ENCODE results near the gene MDH1B.
"Not testable (repeated sequence)": the region's sequence is repeated elsewhere in the genome, so short reads cannot be mapped to it uniquely, and the experiment has no call there.

The MDH1B gene
- total RNA-seq, result 0.15 to 0.54 (median 0.20) reads per million in 4 donors

- DNase-seq, result peak; percentile 58 to 93 (median 72)
Observed at GRCh38 chr2:206765242-206766056, at the start of gene MDH1B, which contains the start of gene FASTKD2. MDH1B (minus strand) TSS chr2:206765328; CDS start chr2:206765271, 57 bp downstream. FASTKD2 (plus strand) TSS chr2:206765606; CDS start chr2:206766694, 1,088 bp downstream.

- no peak for DNase-seq
Observed at GRCh38 chr2:206814498-206814897, 49.4 kb upstream of the MDH1B start.

DNA sequence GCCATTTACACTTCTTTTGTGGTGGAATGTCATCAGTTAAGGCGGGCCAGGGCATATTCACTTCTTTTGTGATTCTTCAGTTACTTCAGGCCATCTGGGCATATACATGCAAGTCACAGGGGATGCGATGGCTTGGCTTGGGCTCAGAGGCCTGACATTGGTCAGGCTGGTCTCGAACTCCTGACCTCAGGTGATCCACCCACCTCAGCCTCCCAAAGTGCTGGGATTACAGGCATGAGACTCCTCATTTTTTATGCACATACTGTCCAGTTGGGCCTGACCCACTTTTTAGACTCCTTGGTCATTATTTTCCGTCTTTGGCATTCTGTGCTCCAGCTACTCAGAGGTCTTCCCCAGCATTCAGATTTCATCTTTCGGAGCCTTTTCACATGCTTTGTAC is 47.3 kb upstream of the MDH1B start:
- not testable (repeated sequence) for DNase-seq

DNA sequence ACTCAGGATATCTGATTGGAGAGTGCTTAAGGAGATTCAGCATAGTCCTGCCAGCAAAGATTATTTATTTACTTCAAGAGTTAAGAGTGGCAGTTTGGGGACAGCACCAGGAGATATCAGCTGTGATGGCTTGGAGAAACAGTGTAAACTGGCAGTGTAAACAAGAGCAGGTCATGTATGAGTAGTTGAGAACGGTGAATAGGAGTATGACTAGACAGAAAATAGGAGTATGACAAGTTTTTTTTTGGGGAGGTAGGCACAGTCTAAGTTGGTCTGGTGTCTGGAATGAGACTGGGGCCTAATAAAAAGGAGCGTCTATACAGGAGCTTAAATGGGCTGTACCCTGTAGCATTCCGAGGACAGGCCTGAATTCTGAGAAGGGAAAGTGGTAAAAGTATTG is 42.5 kb upstream of the MDH1B start:
- DNase-seq, result not testable (repeated sequence)

DNA sequence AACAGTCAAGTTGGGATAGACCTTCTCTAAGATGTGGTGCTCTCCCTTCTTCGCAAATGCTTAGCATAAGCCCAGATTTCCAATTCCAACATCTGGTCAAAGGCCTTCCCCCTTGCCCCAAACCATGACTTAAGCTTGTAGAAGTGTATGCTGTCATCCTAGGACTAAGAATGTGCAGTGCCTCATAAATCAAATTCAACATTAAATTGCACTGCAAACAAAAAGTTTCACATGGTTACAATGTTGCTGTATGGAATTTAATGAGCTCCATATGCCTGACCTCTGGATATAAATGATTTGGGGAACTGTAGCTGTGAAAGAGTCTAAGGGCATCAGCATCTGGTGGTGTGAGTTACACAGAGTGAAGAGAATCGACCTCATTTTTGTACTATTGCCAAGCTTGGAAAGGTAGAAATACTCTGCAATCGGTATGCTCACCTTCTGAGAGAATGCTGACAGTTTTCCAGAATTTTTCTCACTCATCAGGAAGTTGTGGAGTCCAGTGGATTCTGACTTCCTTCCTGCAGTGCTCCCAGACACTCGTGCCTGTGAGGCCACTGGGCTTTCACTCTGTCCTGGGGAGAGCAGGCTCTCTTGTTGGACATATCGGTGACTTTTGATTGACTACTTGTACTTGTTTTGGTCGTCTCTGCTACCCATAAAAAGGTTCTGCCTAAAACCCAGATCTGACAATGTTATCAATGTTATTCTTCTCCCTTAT is 40.9 kb upstream of the MDH1B start:
- DNase-seq, result no peak

DNA sequence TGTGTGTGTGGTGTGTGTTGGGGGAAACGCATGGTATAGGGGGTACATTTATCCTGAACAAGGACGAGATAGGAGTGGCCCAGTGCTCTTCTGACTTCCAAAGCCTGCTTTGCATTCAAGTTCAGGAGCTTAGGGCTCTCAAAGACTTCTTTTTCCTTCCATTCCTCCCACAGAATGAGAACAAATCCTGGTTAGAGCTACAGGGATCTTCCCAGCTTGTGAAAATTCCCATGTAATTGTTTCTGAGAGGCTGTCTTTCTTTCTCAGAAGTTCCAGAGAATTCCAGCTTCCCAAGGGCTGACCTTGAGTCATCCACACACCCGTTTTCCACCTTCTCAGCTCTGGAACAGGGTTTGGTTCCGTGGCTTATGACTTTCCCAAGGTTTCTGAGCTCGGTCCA is 39.2 kb upstream of the MDH1B start:
- no peak for DNase-seq

- no peak for DNase-seq
Observed at GRCh38 chr2:206802654-206803514, 37.8 kb upstream of the MDH1B start.

- no peak for DNase-seq
Observed at GRCh38 chr2:206801418-206802189, 36.5 kb upstream of the MDH1B start.

- DNase-seq, result peak in 3 of 5 donors; percentile 15 to 50 (median 17)
Observed at GRCh38 chr2:206800506-206801417, 35.6 kb upstream of the MDH1B start.

- DNase-seq, result no peak
Observed at GRCh38 chr2:206799083-206799482, 34.0 kb upstream of the MDH1B start.

- no peak for DNase-seq
Observed at GRCh38 chr2:206798000-206798399, 32.9 kb upstream of the MDH1B start.

DNA sequence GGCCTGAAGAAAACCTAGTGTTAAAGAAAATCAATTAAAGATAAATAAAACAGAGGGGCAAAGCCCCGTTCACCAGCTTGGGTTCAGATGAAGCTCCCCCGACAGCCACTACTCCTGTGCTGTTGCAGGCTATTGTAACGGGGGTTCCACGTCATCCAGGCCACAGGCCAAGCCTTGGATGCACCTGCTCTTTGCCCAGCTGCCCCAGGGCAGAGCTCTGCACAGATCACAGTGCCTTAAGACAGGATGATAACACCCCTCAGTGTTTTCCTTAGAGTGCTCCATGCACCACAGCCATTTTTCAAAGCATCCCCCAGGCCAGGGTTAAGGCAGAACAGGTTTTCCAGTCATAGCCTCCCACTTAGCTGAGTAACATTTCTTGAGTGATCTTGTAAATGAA is 32.2 kb upstream of the MDH1B start:
- no peak for DNase-seq

- DNase-seq, result no peak
Observed at GRCh38 chr2:206792645-206793044, 27.5 kb upstream of the MDH1B start.

DNA sequence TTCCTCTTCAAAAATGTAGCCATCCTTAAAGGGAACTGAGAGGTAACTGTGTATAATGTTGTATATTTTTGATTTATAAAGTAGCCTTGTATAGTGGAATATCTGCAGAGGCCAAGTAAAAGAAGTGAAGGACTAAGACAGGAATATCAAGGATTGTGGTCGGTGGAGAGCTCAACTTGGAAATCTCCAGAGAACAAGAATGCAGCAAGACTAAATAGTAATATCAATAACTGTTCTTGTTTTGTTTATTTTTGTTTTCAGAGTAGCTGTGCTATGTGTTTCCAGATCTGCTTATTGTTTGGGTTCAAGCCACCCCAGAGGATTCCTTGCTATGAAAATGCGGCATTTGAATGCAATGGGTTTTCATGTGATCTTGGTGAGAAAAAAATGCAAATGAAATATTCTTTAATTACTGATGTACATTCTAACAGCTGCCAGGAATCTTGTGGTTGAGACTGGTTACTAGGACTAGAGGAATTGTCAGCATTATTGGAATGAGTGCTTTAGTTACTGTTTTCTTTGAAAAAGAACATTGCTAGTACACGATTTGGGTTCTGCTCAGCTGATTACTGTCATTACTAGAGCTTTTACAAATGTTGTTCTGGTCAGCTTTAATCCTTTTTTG is 25.3 kb upstream of the MDH1B start:
- no peak for DNase-seq

DNA sequence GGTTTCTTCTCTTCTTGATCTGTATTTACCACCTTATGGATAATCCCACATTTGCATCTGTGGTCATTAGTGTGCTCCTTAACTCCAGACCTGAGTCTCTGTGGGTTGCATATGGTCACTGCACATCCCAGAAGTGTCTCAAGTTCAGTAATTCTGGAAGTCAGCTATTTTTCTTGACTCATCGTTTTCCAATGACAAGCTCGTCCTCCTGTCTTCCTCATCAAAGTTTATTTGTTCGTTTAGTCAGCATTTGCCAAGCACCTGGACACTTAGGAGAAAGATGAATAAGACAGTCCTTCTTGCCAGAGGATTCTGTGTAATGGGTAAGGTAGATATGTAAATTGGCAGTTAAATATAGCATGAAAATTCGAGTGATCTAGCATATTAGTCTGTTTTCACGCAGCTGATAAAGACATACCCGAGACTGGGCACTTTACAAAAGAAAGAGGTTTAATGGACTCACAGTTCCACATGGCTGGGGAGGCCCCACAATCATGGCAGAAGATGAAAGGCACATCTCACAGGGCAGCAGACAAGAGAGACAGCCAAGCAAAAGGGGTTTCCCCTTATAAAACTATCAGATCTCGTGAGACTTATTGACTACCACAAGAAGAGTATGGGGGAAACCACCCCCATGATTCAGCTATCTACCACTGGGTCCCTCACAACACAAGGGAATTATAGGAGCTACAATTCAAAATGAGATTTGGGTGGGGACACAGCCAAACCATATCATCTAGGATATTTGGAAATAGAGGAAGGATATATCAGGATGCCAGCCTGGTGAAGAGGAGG is 19.6 kb upstream of the MDH1B start:
- DNase-seq, result no peak

DNA sequence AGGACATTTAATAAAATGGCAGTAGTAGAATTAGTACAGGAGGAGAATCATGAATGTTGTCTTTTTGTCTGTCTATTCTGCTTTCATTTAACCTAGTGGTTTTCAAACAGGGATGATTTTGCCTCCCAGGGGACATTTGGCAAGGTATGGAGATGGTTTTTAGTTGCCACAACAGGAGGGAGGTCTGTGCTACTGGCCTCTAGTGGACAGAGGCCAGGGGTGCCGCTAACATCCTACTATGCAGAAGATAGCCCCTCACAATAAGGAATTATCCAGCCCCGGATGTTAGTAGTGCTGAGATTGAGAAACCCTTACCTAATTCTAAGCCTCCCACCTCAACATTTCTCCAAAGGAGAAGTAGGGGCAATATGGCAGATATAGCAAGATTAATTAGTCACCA is 18.6 kb upstream of the MDH1B start:
- DNase-seq, result no peak

DNA sequence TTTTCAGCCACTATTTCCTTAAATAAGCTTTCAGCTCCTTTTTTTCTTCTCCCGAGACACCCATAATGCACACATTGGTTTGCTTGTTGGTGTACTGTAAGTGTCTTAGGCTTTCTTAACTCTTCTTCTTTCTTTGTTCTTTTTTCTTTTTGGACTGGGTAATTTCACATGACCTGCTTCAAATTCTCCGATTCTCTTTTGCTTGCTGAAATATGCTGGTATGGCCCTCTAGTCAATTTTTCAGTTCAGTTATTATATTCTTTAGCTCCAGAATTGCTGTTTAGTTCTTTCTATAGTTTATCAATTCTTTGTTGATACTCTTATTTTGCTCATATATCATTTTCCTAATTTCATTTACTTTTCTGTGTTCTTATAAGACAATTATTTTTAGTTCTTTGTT is 15.5 kb upstream of the MDH1B start:
- DNase-seq, result no peak

GRCh38 chr2:206776432-206776831 is 11.3 kb upstream of the MDH1B start:
- no peak for DNase-seq

DNA sequence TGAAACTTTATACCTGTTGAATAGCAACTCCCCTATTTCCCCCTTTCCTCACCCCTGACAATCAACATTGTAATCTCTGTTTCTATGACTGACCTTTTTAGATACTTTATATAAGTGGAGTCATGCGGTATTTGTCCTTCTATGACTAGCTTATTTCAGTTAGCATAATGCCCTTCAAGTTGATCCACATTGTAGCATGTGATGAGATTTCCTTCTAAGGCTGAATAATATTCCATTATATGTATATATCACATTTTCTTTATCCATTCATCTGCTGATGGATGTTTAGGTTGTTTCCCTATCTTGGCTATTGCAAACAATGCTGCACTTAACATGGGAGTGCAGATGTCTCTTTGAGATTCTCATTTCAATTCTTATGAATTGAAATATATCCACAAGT is 9.7 kb upstream of the MDH1B start:
- no peak for DNase-seq
